Myocyte (in vitro differentiated cells): ENCODE results near the gene HSPG2. TPM values are rescaled to one million over a fixed set of nuclear protein-coding genes. Genes with fewer than 3 reads are reported as not detected.
"Not testable (repeated sequence)": the region's sequence is repeated elsewhere in the genome, so short reads cannot be mapped to it uniquely, and the experiment has no call there.

Source experiments
- DNase-seq: peaks from one replicate; pipeline ENCODE4 v3.0.0-alpha.2; 2012; ENCODE audit warnings: low read depth
- total RNA-seq: library from RNA; depleted of rRNA; stranded (reverse); fragments of >200 nt; gene quantifications from 2 replicates; pipeline ENCODE4 v1.2.3, GENCODE V29; 2014

Gene HSPG2
- total RNA-seq, 1 donor from 2014 or later = 221 TPM

- peak; percentile 47 for DNase-seq
Measured at GRCh38 chr1:21956720-21957552, 19.8 kb upstream of the HSPG2 start.

- DNase-seq = no peak
Measured at GRCh38 chr1:21955501-21956281, 18.6 kb upstream of the HSPG2 start.

- DNase-seq = no peak
Measured at GRCh38 chr1:21955058-21955457, 17.9 kb upstream of the HSPG2 start.

- peak; percentile 79 for DNase-seq
Measured at GRCh38 chr1:21952786-21953520, 15.8 kb upstream of the HSPG2 start.

- DNase-seq = peak; percentile 38
Measured at GRCh38 chr1:21951226-21951870, 14.2 kb upstream of the HSPG2 start.

- no peak for DNase-seq
Measured at GRCh38 chr1:21950734-21951133, 13.6 kb upstream of the HSPG2 start.

GRCh38 chr1:21946836-21947587 is 9.9 kb upstream of the HSPG2 start:
- no peak for DNase-seq

- no peak for DNase-seq
Measured at GRCh38 chr1:21944733-21945073, 7.6 kb upstream of the HSPG2 start.

GRCh38 chr1:21942959-21943640 is 6.0 kb upstream of the HSPG2 start:
- DNase-seq = not testable (repeated sequence)

- DNase-seq = no peak
Measured at GRCh38 chr1:21942464-21942863, 5.4 kb upstream of the HSPG2 start.

GRCh38 chr1:21941370-21941769 is 4.3 kb upstream of the HSPG2 start:
- DNase-seq = no peak

- DNase-seq = no peak
Measured at GRCh38 chr1:21940492-21940891, 3.4 kb upstream of the HSPG2 start.

GRCh38 chr1:21939650-21940374 is 2.7 kb upstream of the HSPG2 start:
- DNase-seq = peak; percentile 96

GRCh38 chr1:21938732-21939538 is 1.8 kb upstream of the HSPG2 start:
- DNase-seq = no peak

- peak; percentile 86 for DNase-seq
Measured at GRCh38 chr1:21937372-21938121, 437 bp upstream of the HSPG2 start.

- no peak for DNase-seq
Measured at GRCh38 chr1:21936366-21937031, 611 bp downstream of the HSPG2 start.

- no peak for DNase-seq
Measured at GRCh38 chr1:21935891-21936365, 1.2 kb downstream of the HSPG2 start.
